HG03159 (cell line): ENCODE measurements around the gene SYNPO.

Experiments used
- ATAC-seq: cut with Tn5 transposase; IDR thresholded peaks from one replicate; pipeline ENCODE4 v1.9.1; 2021; ENCODE audit warnings: mild to moderate bottlenecking, moderate library complexity; ENCODE audit not compliant: unreplicated experiment

SYNPO gene

GRCh38 chr5:150675069-150675468, 34.6 kb downstream of the SYNPO start:
- no peak for ATAC-seq

GRCh38 chr5:150676578-150676977, 36.1 kb downstream of the SYNPO start:
- ATAC-seq, result no peak

DNA sequence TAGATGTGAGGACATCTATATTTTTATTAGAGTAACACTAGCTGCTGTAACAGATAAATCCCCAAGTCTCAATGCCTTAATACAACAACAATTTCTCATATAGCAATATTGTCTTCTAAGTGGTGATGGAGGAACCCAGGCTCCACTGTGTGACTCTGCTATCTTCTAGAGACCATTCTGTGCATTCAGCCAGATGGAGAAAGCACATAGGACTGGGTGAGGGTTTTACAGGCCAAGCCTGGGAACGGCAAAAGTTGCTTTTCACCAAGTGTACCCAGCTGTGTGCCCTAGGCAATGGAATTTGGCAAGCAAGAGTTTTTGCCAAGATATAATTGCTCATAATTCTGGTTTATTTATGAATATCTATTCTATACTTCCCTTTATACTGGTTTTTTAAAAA, 48.7 kb downstream of the SYNPO start:
- no peak for ATAC-seq

- ATAC-seq, result no peak
Measured at GRCh38 chr5:150690760-150691159, 50.3 kb downstream of the SYNPO start.

DNA sequence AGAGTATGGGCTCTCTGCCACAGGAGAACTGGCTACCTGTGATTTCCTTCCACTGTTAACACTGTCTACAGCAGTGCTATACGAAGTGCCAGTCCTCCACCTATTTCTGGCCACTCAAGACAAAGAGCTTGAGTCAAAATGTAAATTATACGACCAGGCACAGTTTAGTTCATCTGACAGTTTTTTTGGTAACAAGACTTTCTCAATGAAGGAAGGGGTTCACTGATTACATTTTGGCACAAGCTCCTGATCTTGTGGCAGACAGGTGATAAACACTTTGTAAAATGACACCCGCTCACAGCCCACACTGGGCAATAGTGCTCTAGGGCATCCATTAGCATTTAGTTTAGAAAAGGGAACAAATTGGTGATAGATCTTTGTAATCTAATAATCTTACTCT, 51.8 kb downstream of the SYNPO start:
- no peak for ATAC-seq

- no peak for ATAC-seq
Measured at GRCh38 chr5:150694612-150695011, 54.2 kb downstream of the SYNPO start.

DNA sequence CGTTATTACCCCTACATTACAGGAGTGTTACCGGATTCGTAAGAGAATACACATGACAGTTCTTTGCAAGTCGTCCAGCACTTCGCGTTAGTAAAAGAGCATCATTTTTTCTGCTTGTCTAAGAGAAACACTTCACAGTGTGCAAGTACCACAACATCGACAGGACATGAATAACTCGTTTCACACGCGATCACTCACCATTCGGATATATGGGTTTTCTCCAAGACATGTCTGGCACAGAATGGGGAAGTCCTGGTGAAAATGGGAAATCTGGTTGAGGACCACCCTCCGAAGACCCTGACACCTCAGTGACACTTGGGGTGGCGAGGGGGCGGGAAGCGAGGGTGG, 59.8 kb downstream of the SYNPO start:
- peak; percentile 20 for ATAC-seq

- peak; percentile 96 for ATAC-seq
Measured at GRCh38 chr5:150700594-150701377, 60.3 kb downstream of the SYNPO start, which contains the start of gene RBM22. RBM22 (minus strand) TSS chr5:150701062; CDS start chr5:150700985, 77 bp downstream.

DNA sequence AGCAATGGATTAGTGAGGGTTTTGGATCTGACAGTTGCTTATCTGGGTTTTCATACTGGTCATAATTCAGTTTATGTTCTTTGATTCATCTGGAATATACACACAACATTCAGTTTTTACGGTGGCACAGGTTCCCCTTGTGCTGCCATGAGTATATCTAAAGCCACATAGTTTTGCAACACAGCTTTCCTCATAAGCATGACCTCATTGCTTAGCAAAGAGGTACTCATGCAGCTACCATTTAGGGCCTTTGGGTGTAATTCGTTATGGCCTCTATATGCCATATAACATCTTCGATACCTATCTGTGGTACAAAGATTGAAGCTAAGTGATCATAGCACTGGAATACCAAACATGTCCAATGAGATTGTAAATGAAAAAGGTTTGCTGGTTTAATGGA, 63.3 kb downstream of the SYNPO start:
- no peak for ATAC-seq

GRCh38 chr5:150706776-150707390, 66.4 kb downstream of the SYNPO start:
- ATAC-seq, result no peak
